Lung (tissue), 12 donors: ENCODE results near the gene RBMS2. TPM values are rescaled to one million over a fixed set of nuclear protein-coding genes. Genes with fewer than 3 reads are reported as not detected.
"Not testable (repeated sequence)": the region's sequence is repeated elsewhere in the genome, so short reads cannot be mapped to it uniquely, and the experiment has no call there.

ENCODE experiments used
- ATAC-seq: fragments of 200-7000 bp; cut with Tn5 transposase; one replicate; pipeline ENCODE4 v1.9.1; 2020; ENCODE audit warnings: moderate number of reproducible peaks; ENCODE audit not compliant: insufficient read depth, low FRiP score
- DNase-seq, 3 donors: peaks; one replicate each; pipeline ENCODE4 v3.0.0-alpha.2; 2013 to 2017
- H3K27ac ChIP-seq, 2 donors: one replicate each; pipeline ENCODE4 v1.5.1; 2013; ENCODE audit warnings: mild to moderate bottlenecking in 2 of 2, moderate library complexity in 2 of 2, control low read depth in 1 of 2, inconsistent platforms in 1 of 2, low read depth in 1 of 2, low read length in 1 of 2
- H3K27me3 ChIP-seq, 3 donors: one replicate each; pipeline ENCODE4 v1.5.1; 2013; ENCODE audit warnings: low read length in 2 of 3; ENCODE audit not compliant: control insufficient read depth in 3 of 3, insufficient read depth in 3 of 3
- H3K36me3 ChIP-seq, 4 donors: one replicate each; pipeline ENCODE4 v1.5.1; 2013; ENCODE audit warnings: low read length in 4 of 4, mild to moderate bottlenecking in 1 of 4, moderate library complexity in 1 of 4; ENCODE audit not compliant: control insufficient read depth in 4 of 4, insufficient read depth in 4 of 4
- H3K4me1 ChIP-seq, 5 donors: one replicate each; pipeline ENCODE4 v1.5.1; 2013; ENCODE audit warnings: low read length in 5 of 5, mild to moderate bottlenecking in 2 of 5, moderate library complexity in 1 of 5; ENCODE audit not compliant: control insufficient read depth in 5 of 5, insufficient read depth in 5 of 5
- H3K4me3 ChIP-seq: one replicate; pipeline ENCODE4 v1.5.1; 2013; ENCODE audit warnings: mild to moderate bottlenecking, control low read depth, moderate library complexity
- H3K9ac ChIP-seq, 2 donors: one replicate each; pipeline ENCODE4 v1.5.1; 2013; ENCODE audit warnings: low read length in 2 of 2, control low read depth in 1 of 2; ENCODE audit not compliant: insufficient read depth in 1 of 2
- H3K9me3 ChIP-seq, 4 donors: one replicate each; pipeline ENCODE4 v1.5.1; 2013; ENCODE audit warnings: low read length in 3 of 4, mild to moderate bottlenecking in 1 of 4, moderate library complexity in 1 of 4; ENCODE audit not compliant: control insufficient read depth in 4 of 4, insufficient read depth in 3 of 4
- CTCF ChIP-seq: IDR thresholded peaks from 2 replicates; pipeline ENCODE4 v1.5.1; 2012; ENCODE audit warnings: mild to moderate bottlenecking; ENCODE audit errors: control extremely low read depth, extremely low read depth
- WGBS, 2 donors: extraction: QIAGEN DNeasy Blood & Tissue Kit; methylation state at CpG; one replicate each; pipeline ENCODE4 v1.1.7; 2013; 5-methylcytosine and 5-hydroxymethylcytosine counted together
- polyA plus RNA-seq, 2 donors: library from polyadenylated mRNA; stranded (reverse); fragments of 200-250 nt; gene quantifications; one replicate each; pipeline ENCODE4 v1.2.1, GENCODE V29; 2013
- total RNA-seq, 2 donors: library from RNA; depleted of rRNA in 1 of 2; stranded (reverse); fragments of >200 nt in 1 of 2; gene quantifications; one replicate each; pipeline ENCODE4 v1.2.1, GENCODE V29; 2014 to 2021
- donor health status: control.
- donor health status: control.
- donor health status: Bipolar disorder and iron deficiency.
- donor health status: healthy.
- donor health status: DM: yes; HTN: yes; CAD: no.

The RBMS2 gene
- total and polyA plus RNA-seq, 4 donors, result 16.3 to 71.0 (median 42.7) TPM

DNA sequence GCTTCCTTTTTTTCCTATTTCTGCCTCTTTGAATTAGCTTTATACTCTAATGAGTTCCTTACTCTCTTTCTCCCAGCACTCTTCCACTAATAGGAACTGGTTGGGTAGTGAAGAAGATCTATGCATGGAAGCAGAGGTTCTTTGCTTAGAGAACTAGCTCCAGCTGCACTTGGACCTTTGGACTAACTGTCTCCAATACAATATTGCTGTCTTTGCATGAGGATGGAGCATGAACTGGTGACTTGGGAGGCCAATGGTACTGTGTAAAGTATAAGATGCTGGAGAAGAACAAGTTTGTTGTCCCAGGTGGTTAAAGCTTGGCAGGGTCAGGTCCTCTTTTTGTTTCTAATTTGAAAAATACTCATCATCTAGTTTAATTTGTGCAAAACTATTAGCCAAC lies 31.3 kb upstream of the RBMS2 start:
- no peak for ATAC-seq
- Histone ChIP-seq H3K4me3 (no peak overlapping the region), H3K4me1 (peaks cover 0 to 14% (median 5%) of the 10 kb centered on the region in 5 donors)

DNA sequence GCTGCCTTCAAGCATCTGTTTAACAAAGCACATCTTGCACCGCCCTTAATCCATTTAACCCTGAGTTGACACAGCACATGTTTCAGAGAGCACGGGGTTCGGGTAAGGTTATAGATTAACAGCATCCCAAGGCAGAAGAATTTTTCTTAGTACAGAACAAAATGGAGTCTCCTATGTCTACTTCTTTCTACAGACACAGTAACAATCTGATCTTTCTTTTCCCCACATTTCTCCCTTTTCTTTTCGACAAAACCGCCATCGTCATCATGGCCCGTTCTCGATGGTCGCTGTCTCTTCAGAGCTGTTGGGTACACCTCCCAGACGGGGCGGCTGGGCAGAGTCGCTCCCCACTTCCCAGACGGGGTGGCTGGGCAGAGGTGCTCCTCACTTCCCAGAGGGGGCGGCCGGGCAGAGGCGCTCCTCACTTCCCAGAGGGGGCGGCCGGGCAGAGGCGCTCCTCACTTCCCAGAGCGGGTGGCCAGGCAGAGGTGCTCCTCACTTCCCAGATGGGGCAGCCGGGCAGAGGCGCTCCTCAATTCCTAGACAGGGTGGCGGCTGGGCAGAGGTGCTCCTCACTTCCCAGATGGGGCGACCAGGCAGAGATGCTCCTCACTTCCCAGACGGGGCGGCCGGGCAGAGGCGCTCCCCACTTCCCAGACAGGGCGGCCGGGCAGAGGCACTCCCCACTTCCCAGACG lies 28.1 kb upstream of the RBMS2 start:
- not testable (repeated sequence) for H3K4me3 ChIP-seq, H3K27ac ChIP-seq, H3K4me1 ChIP-seq, DNase-seq, H3K9ac ChIP-seq, H3K36me3 ChIP-seq, ATAC-seq, H3K9me3 ChIP-seq
- H3K27me3 ChIP-seq, result peaks cover 0 to 22% (median 16%) of the 10 kb centered on the region in 3 donors
- 90 to 95% methylated on average over 28 to 31 of the region's 31 CpGs for WGBS, 2 donors

More for the DNA sequence above, 31.3 kb upstream of the RBMS2 start:
- DNase-seq, result no peak
- H3K9ac ChIP-seq, result no peak overlapping the region
- H3K9me3 ChIP-seq, result no peaks in the 10 kb centered on the region
- TF ChIP-seq CTCF, result no peak
- no peak overlapping the region for H3K27ac ChIP-seq
- peaks cover 0 to 32% (median 30%) of the 10 kb centered on the region in 3 donors for H3K27me3 ChIP-seq
- no peaks in the 10 kb centered on the region for H3K36me3 ChIP-seq

- H3K27me3 ChIP-seq, result peaks cover 0 to 17% (median 13%) of the 10 kb centered on the region in 3 donors
- DNase-seq, H3K4me1 ChIP-seq, ATAC-seq, H3K9me3 ChIP-seq, H3K27ac ChIP-seq, H3K36me3 ChIP-seq, H3K4me3 ChIP-seq, H3K9ac ChIP-seq: not testable (repeated sequence)
- 95 to 97% methylated on average over 15 of the region's 15 CpGs for WGBS, 2 donors
Observed at GRCh38 chr12:56494106-56494415, 27.6 kb upstream of the RBMS2 start.

GRCh38 chr12:56494481-56494880 lies 27.1 kb upstream of the RBMS2 start:
- not testable (repeated sequence) for H3K9ac ChIP-seq, H3K4me3 ChIP-seq, H3K36me3 ChIP-seq, DNase-seq, H3K9me3 ChIP-seq, ATAC-seq, H3K4me1 ChIP-seq, H3K27ac ChIP-seq
- 96 to 97% methylated on average over 20 to 27 of the region's 27 CpGs for WGBS, 2 donors
- H3K27me3 ChIP-seq, result peaks cover 0 to 16% (median 9%) of the 10 kb centered on the region in 3 donors

DNA sequence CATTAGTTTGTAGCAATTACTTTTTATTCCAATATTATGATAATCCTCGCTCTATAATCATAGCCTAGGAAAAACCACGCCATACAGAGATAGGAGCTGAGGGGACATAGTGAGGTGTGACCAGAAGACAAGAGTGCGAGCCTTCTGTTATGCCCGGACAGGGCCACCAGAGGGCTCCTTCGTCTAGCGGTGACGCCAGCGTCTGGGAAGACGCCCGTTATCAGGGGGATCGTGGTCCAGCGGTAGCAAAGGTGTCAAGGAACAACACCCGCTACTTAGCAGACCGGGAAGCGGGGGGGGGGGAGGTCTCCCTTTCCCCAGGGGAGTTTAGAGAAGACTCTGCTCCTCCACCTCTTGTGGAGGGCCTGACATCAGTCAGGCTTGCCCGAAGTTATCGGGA lies 24.9 kb upstream of the RBMS2 start:
- peak; percentile 4 for TF ChIP-seq CTCF
- not testable (repeated sequence) for H3K9me3 ChIP-seq, H3K4me1 ChIP-seq, H3K9ac ChIP-seq, H3K27me3 ChIP-seq, H3K4me3 ChIP-seq, H3K36me3 ChIP-seq, H3K27ac ChIP-seq, ATAC-seq
- DNase-seq, result peak in 2 of 3 donors; percentile 42 to 55
- 2 to 16% methylated on average over 11 to 17 of the region's 17 CpGs for WGBS, 2 donors

GRCh38 chr12:56498126-56498902 lies 23.3 kb upstream of the RBMS2 start:
- 76 to 77% methylated on average over 14 of the region's 14 CpGs for WGBS, 2 donors
- DNase-seq, ATAC-seq, H3K4me3 ChIP-seq, H3K9ac ChIP-seq, H3K27me3 ChIP-seq, H3K36me3 ChIP-seq, H3K27ac ChIP-seq, H3K4me1 ChIP-seq, H3K9me3 ChIP-seq: not testable (repeated sequence)
